Nephron (organoid): ENCODE data around the gene STMND1.
A peak's percentile ranks its signal among the peaks of the same experiment; 100 is the strongest.

ENCODE experiments used
- H3K27ac Mint-ChIP-seq, 3 experiments: 2 replicates each; pipeline ENCODE4 v1.8.0; 2020; ENCODE audit warnings: mixed read lengths in 3 of 3, mild to moderate bottlenecking in 2 of 3, moderate library complexity in 1 of 3
- H3K27me3 Mint-ChIP-seq: 2 replicates; pipeline ENCODE4 v1.8.0; 2021; ENCODE audit warnings: low read depth, mild to moderate bottlenecking, moderate library complexity, mixed read lengths
- H3K36me3 Mint-ChIP-seq: 2 replicates; pipeline ENCODE4 v1.8.0; 2020; ENCODE audit warnings: low read depth, mixed read lengths
- H3K4me1 Mint-ChIP-seq: 2 replicates; pipeline ENCODE4 v1.8.0; 2020; ENCODE audit warnings: mixed read lengths
- H3K4me3 Mint-ChIP-seq, 3 experiments: 2 replicates each; pipeline ENCODE4 v1.8.0; 2020; ENCODE audit warnings: mild to moderate bottlenecking in 3 of 3, mixed read lengths in 3 of 3, moderate library complexity in 2 of 3
- H3K9me3 Mint-ChIP-seq: 2 replicates; pipeline ENCODE4 v1.8.0; 2020; ENCODE audit warnings: mixed read lengths
- CTCF ChIP-seq, 3 experiments: fragments of 200-600 bp; sonication (generic); IDR thresholded peaks; one replicate each; pipeline ENCODE4 v1.5.0; 2021; ENCODE audit warnings: antibody characterized with exemption in 3 of 3; ENCODE audit not compliant: unreplicated experiment in 3 of 3

The STMND1 gene

GRCh38 chr6:17116117-17116440 lies 14.2 kb downstream of the STMND1 start:
- H3K27ac Mint-ChIP-seq = peak overlapping the region; percentile 30 to 60 (median 31)
- TF ChIP-seq CTCF (IDR thresholded peaks at IDR 0.05; ENCODE audit: unreplicated experiment in 3 of 3) = no peak
- H3K4me1 Mint-ChIP-seq = peaks cover 23% of the 10 kb centered on the region
- H3K9me3 Mint-ChIP-seq = no peaks in the 10 kb centered on the region
- peaks cover 12% of the 10 kb centered on the region for H3K27me3 Mint-ChIP-seq
- H3K36me3 Mint-ChIP-seq = no peaks in the 10 kb centered on the region
- H3K4me3 Mint-ChIP-seq = no peak overlapping the region

- no peak for TF ChIP-seq CTCF (IDR thresholded peaks at IDR 0.05; ENCODE audit: unreplicated experiment in 3 of 3)
- Mint-ChIP-seq H3K4me3 (no peak overlapping the region), H3K4me1 (peaks cover 17% of the 10 kb centered on the region), H3K9me3 (no peaks in the 10 kb centered on the region), H3K27me3 (peaks cover 28% of the 10 kb centered on the region), H3K27ac (no peak overlapping the region), H3K36me3 (no peaks in the 10 kb centered on the region)
Observed at GRCh38 chr6:17120019-17120418, 18.2 kb downstream of the STMND1 start.

GRCh38 chr6:17125407-17125806 lies 23.6 kb downstream of the STMND1 start:
- H3K36me3 Mint-ChIP-seq = no peaks in the 10 kb centered on the region
- no peak for TF ChIP-seq CTCF (IDR thresholded peaks at IDR 0.05; ENCODE audit: unreplicated experiment in 3 of 3)
- H3K4me1 Mint-ChIP-seq = peaks cover 7% of the 10 kb centered on the region
- H3K9me3 Mint-ChIP-seq = no peaks in the 10 kb centered on the region
- peaks cover 34% of the 10 kb centered on the region for H3K27me3 Mint-ChIP-seq
- no peak overlapping the region for H3K4me3 Mint-ChIP-seq
- H3K27ac Mint-ChIP-seq = peak overlapping the region; percentile 24 to 52 (median 51)

GRCh38 chr6:17130786-17131185 lies 28.9 kb downstream of the STMND1 start:
- no peak for TF ChIP-seq CTCF (IDR thresholded peaks at IDR 0.05; ENCODE audit: unreplicated experiment in 3 of 3)
- Mint-ChIP-seq H3K9me3 (peaks cover 20% of the 10 kb centered on the region), H3K4me1 (peaks cover 9% of the 10 kb centered on the region), H3K27me3 (peaks cover 25% of the 10 kb centered on the region), H3K27ac (peak overlapping the region in 1 of 3 experiments; percentile 16), H3K36me3 (peaks cover 3% of the 10 kb centered on the region), H3K4me3 (no peak overlapping the region)

GRCh38 chr6:17132967-17133366 lies 31.1 kb downstream of the STMND1 start:
- Mint-ChIP-seq H3K27me3 (peaks cover 29% of the 10 kb centered on the region), H3K27ac (no peak overlapping the region), H3K36me3 (peaks cover 3% of the 10 kb centered on the region), H3K4me1 (peaks cover 9% of the 10 kb centered on the region), H3K4me3 (no peak overlapping the region), H3K9me3 (peaks cover 33% of the 10 kb centered on the region)
- TF ChIP-seq CTCF (IDR thresholded peaks at IDR 0.05; ENCODE audit: unreplicated experiment in 3 of 3) = no peak

- H3K27ac Mint-ChIP-seq = no peak overlapping the region
- H3K36me3 Mint-ChIP-seq = peaks cover 3% of the 10 kb centered on the region
- H3K9me3 Mint-ChIP-seq = peaks cover 54% of the 10 kb centered on the region
- TF ChIP-seq CTCF (IDR thresholded peaks at IDR 0.05; ENCODE audit: unreplicated experiment in 3 of 3) = no peak
- no peak overlapping the region for H3K4me3 Mint-ChIP-seq
- peaks cover 17% of the 10 kb centered on the region for H3K27me3 Mint-ChIP-seq
- H3K4me1 Mint-ChIP-seq = no peaks in the 10 kb centered on the region
Observed at GRCh38 chr6:17138033-17138432, 36.2 kb downstream of the STMND1 start.
